ENCODE measurements around the gene SYNGAP1. TPM values are rescaled to one million over a fixed set of nuclear protein-coding genes. Genes with fewer than 3 reads are reported as not detected.

SYNGAP1 gene
- total and polyA plus RNA-seq, 9 of the 15 experiments (the other 6 are each of a cell fraction or from before 2014, with no cell fraction given) = 0.01 to 22.8 (median 3.2) TPM

- TF ChIP-seq RERE (CRISPR knock-in tag; IDR thresholded peaks at IDR 0.05; ENCODE audit: borderline replicate concordance) (peak; percentile 93; the same call in 1 of the 2 replicates), SIN3A (IDR thresholded peaks at IDR 0.05; ENCODE audit: borderline replicate concordance in 2 of 2, control insufficient read depth in 1 of 2, low read depth in 2 of 2, low read length in 2 of 2) (peak in 1 of 2 experiments; percentile 32; a peak in 2 of 4 replicates), ZNF280B (CRISPR knock-in tag; IDR thresholded peaks at IDR 0.05) (no peak), ETV1 (tag; conservative IDR thresholded peaks at IDR 0.05; ENCODE audit: low read depth) (no peak; the same call in 1 of the 2 replicates), THRAP3 (IDR thresholded peaks at IDR 0.05; ENCODE audit: borderline replicate concordance) (no peak), DPF2 (IDR thresholded peaks at IDR 0.05) (peak; percentile 49; the same call in 1 of the 2 replicates), ASH1L (IDR thresholded peaks at IDR 0.05; ENCODE audit: borderline replicate concordance, low read depth, partially characterized antibody) (no peak), TARDBP (IDR thresholded peaks at IDR 0.05) (no peak), MYC (IDR thresholded peaks at IDR 0.05; ENCODE audit: low read depth, low read length) (no peak), MYC (CRISPR knock-in tag; IDR thresholded peaks at IDR 0.05; ENCODE audit: borderline replicate concordance, low read depth) (no peak), FOXP1 (CRISPR knock-in tag; IDR thresholded peaks at IDR 0.05) (0 out of 2 replicates have a peak, but pooled peaks have one; percentile 20), TEAD4 (IDR thresholded peaks at IDR 0.05; ENCODE audit: low read length) (peak; percentile 25; the same call in 1 of the 2 replicates), TEAD4 (CRISPR knock-in tag; IDR thresholded peaks at IDR 0.05; ENCODE audit: borderline replicate concordance) (no peak), CREBBP (IDR thresholded peaks at IDR 0.05; ENCODE audit: low read depth, low read length) (no peak), DACH1 (IDR thresholded peaks at IDR 0.05; ENCODE audit: partially characterized antibody) (no peak), MLLT1 (IDR thresholded peaks at IDR 0.05) (0 out of 4 replicates have a peak, but pooled peaks of 1 of the 2 experiments have one; percentile 30), SMARCE1 (IDR thresholded peaks at IDR 0.05) (peak; percentile 52; the same call in 1 of the 2 replicates), ZFP36 (IDR thresholded peaks at IDR 0.05; ENCODE audit: low read depth, low read length, partially characterized antibody) (no peak), NFE2 (IDR thresholded peaks at IDR 0.05; ENCODE audit: low read depth) (no peak), ZNF12 (CRISPR knock-in tag; IDR thresholded peaks at IDR 0.05) (0 out of 2 replicates have a peak, but pooled peaks have one; percentile 5)
These were observed 2.5 kb upstream of the SYNGAP1 start (continued) for GRCh38 chr6:33417128-33417902.
